ENCODE measurements around the gene PRR5L.
"Not testable (repeated sequence)": the region's sequence is repeated elsewhere in the genome, so short reads cannot be mapped to it uniquely, and the experiment has no call there.

Gene PRR5L

DNA sequence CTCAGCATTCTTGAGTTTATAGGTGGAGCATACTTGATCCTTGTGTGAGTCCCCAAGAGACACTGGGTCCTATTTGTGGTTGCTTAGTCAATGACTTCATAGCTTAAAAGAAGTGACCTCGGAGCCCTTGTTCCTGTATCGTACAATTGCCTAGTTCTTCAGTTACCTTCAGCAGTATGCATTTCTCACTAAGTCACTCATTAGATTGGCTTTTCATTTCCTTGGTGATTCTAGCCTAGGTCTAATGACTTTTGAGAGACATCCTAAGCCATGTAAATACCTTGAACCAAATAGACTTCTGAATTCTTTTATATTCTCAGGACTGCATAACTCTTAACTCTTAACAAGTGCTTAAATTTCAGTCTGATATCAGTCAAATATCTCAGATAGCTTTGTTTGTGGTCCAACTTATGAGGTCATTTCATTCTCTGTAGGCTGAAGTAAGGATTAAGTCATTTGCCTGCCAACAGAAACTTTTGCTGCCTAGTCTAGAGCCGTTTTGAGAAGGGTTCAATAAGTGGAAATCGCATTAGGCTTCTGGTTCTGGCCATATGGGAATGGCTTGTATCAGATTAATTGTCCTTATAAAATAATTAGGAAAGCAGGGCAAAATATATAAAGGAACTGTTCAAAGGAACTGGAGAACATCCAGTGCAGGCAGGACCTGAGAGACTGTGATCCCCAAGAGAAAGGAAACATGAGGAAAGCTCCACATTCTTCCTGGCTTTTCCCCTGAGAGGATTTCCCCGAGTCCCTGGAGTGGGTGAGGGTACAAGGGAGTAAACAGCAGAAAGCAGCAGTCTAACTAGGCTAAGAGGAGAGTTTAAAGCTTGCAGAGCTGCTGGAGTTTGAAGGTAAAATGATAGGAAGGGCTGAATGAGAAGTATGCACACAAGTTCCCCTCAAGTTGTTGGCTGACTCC lies 174.1 kb downstream of the PRR5L start:
- DNase-seq: no peak

DNA sequence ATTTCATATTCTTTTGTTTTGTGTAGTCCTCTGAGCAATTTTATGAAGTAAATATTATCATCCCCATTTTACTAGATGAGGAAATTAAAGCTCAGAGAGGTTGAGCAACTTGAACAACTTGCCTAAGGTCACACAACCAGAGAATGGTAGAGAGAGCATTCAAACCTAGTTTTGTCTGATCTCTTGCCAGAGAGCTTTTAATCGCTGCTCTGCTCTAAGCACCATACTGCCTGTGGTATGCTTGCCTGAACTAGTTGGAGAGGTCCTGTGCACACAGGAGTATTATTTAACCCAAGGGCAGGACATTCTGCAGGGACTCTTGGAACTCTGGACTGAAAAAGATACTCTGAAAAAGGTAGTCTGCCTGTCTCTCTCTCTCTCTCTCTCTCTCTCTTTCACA lies 175.5 kb downstream of the PRR5L start:
- no peak for DNase-seq

DNA sequence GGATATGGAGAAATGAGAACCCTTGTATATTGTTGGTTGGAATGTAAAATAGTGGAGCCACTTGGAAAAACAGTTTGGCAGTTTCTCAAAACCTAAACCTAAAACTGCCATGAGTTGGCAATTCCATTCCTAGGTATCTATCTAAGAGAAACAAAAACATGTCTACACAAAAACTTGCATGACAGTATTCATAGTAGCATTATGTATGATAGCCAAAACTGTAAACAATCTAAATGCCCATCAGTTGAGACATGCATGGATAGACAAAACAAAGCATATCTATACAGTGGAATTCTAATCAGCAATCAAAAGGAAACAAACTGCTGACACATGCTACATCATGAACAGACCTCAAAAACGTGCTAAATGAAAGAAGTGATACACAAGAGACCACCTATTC lies 179.1 kb downstream of the PRR5L start:
- no peak for DNase-seq

DNA sequence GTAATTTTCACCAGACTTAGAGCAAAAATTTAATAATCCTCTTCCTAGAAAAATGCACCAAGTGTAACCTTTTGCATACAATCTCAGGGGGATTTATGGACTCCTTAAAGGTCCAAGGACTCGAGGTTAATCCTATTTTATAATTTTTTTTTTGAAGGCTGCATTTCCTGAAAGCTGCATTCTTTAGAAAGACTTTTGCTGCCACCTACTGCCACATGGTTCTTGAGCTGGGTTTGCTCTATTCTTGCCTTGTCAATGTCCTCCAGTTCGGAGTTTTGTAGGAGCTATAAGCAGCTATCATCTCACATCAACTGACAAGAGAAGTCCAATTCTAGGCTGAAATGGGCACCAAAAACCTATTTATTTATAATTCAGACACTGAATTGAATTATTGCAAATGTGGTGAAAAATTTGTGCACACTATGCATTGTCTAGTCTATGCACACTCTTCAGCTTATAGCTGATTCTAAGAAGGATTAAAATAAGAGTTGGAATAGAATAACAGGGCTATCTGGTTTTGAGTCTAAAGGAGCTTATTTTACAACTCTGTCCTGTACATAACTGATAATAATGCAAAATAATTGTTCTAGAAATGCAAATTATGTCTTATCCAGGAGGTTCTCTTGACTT lies 182.7 kb downstream of the PRR5L start:
- no peak for DNase-seq

DNA sequence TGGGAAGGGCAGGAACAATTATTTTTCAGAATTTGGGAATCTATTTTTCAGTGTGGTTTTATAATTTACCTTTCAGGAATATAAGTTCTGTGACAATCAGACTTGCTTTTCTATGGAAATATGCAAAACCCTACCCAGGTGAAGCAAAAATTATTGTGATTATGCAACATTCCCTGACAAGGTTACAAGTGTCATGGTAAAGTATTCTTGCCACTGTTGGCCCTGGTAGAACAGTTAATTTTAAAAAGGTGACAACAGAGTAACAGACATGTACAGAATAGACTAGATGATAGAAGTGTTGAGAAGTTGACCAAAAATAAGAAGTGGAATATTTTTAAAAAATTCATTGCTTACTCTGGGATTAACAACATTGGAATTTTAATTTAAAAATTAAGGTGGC lies 184.7 kb downstream of the PRR5L start:
- no peak for DNase-seq

DNA sequence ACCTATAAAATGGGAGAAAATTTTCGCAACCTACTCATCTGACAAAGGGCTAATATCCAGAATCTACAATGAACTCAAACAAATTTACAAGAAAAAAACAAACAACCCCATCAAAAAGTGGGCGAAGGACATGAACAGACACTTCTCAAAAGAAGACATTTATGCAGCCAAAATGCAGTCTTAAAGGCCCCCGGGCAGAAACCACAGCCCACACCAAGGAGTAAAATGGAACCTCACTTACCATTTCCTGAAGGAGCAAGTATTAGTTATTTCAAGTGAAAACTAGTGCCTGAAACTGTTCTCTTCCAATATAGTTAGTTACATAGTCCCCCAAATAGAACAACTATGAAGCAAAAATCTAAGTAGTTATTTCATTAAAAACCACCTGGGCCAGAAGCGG lies 187.0 kb downstream of the PRR5L start:
- not testable (repeated sequence) for DNase-seq

DNA sequence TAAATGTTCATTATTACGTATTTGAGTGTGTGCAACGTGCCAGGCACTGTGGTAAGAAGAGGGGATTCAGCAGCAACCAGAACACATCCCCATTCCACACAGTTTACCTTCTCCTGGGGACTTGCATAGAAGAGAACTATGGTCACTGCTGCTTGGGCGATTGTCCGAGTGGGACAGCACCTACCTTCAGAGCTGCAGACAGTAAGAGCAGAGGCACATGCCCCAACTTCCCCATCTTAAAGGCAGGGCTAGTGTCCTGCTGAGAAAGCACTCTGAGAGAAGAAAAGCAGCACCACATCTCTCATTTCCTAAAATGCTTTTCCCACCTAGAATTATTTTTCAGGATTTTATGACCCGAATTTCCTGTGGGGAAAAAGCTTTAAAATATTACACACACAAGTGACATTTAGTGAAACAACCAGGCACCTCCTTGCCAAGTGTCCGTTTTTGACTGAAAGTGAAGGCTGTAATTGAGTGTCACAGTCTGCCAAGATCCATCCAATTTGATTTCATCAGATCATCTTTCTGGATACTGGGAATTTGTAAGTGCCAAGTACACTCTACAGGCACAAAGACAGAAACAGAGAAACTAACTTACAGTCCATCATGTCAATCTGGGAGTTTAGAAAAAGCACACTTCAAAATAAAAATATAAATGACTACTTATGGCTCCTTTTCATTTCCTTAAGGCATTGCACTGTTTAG lies 189.4 kb downstream of the PRR5L start:
- no peak for DNase-seq

DNA sequence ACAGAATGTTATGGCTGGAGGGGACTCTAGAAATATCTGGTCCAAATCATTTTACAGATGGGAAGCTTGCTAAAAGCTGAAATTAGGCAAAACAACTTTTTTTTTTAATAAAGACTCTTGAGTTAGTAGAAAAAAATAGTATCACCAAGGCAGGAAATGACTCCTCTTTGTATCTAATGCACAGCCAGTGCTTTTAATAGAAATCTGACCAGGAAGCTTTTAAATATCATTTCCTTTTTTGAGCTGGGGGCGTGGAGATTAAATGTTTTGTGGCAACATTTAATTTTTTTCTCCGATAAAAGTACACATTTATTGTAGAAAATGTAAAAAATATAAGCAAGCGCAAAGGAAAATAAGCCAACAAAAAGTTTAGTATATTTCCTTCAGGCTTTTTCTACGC lies 191.5 kb downstream of the PRR5L start:
- DNase-seq: no peak

DNA sequence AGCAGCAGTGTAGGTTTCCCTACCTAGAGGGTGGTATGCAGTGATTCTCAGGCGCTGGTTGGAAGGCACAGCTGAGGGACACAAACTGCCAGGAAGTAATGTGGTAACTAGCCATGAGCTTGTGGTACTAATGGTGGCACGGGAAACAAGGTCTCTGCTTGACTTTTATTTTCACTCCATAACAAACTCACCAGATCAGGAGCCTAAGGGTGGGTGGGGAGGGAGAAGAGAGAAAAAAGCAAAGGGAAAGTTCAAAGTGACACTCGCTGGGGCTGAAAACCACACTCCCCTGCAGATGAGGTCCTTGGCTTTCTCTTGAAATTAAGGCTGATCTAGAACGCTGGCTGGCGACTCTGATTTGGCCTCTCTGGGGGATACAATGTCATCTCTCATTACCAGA lies 192.0 kb downstream of the PRR5L start:
- no peak for DNase-seq

DNA sequence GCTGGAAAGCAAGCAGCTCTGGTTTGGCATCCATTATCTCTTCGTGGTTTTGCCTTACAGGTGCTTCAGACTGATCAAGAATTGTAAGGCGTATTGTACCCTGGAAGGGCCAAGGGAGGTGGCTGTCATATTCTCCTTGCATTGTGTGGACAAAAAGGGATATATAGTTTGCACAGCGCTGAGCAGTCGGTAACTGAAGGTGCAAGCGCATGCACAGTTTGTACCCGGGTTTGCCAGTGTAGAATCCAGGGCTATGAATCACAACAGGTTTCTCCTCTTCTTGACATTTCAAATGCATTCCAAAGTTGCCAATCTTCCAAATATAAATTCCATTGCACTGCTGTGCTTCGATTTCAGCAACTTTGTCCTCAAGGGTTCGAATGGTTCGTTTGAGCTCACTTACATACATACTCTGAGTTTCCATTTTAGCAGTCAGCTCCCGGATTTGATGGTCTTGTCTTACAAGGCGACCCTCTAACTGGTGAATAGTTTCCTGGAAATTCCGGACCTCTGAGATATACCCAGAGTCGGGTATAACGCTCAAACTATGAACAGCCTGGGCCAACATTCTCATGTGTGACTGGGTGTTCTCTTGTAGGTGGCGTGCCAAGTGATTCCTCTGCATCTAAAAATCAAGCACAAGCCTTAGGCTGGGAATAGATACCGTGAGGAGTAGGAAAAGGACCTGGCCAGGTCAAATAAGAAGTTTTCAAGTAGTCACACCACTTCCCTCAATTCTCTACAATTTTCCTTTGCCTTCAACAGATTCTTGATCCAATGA lies 194.1 kb downstream of the PRR5L start:
- DNase-seq: no peak

DNA sequence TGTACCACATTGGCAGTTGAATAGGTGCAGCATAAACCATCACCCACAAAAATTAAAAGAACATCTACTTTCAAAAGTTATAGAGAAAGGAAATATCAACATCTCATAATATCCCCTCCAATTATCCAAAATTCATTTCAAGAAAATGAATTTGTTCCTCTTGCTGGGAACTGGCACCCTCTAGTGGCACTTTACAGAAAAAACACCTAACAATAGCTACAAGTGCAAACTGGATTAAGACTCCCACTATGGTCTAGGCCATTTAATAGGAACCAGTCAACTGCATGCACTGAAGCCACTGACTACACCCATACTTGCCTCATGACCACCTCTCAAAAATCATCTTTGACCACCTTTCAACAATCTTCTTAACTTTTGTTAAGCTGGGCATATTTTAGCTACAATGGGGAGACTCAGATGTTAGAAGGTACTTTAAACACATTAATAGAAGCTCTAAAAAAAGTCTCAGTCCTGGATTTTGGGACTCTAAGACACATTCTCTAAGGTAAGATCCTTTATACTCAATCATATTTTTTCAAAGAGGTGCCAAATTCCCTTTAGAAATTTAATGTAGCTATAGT lies 196.7 kb downstream of the PRR5L start:
- DNase-seq: no peak

DNA sequence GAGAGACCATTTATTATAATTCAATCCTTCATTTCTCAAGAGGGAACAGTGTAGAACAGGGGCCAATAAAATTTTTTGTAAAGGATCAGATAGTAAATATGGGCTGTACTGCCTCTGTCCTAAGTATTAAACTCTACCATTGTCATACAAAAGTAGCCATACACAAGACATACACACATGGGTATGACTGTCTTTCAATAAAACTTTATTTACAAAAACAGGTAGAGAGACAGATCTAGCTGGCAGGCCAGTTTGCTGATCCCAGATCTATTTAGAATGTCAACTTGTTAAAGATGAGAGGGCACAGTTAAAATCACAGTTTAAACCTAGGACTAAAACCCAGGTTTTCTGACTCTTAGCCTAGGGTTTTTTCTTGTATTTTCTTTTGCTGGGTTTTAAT lies 197.2 kb downstream of the PRR5L start:
- DNase-seq: no peak

DNA sequence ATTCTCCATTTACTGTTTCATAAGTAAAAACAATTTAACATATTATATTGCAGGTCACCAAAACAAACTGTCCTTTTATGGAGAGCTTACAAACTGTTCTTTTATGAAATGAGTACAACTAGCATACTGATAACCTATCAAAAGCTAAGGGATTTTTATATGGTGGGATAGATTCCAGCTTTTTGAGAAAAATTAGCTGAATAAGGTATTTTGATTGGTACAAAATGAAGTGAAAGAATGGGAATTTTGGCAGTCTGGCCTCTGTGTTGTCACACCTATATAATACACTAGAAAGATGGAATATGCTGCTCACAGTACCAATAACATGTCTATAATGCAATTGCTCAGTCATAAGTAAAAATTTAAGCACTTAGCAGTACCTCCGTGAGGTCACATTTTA lies 202.6 kb downstream of the PRR5L start:
- DNase-seq: no peak

DNA sequence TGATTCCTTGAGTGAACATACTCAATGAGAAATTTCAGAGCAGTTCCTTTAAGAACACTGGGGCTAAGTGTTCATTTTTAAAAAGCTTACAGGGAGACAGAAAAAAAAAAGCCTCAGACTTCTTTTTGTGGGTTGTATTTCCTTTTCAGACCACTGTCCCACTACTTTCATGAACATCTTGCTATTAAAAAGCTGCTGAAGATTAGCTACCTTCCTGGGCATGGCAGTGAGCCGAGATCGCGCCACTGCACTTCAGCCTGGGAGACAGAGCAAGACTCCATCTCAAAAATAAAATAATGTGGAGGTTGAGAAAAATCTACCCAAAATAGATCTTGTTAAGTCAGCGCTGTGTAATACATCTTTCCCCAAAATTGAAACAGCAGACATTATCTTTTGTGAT lies 203.2 kb downstream of the PRR5L start:
- no peak for DNase-seq

DNA sequence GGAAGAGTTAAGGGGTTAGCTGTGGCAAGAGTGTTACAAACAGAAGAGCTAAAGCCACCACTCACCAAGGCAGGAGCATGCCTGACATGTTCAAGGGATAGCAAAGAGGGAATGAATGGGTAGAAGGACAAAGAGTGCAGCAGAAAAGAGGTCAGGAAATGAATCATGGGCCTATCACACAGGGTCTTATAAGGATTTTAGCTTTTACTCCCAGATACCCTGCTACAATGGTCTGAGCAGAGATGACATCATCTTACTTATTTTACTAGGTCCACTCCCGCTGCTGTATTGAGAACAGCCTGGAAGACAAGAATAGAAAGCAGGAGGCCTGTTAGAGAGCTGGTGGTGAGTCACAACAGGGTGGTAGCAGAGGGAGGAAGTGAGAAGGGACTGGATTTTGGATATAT lies 204.2 kb downstream of the PRR5L start:
- DNase-seq: no peak

DNA sequence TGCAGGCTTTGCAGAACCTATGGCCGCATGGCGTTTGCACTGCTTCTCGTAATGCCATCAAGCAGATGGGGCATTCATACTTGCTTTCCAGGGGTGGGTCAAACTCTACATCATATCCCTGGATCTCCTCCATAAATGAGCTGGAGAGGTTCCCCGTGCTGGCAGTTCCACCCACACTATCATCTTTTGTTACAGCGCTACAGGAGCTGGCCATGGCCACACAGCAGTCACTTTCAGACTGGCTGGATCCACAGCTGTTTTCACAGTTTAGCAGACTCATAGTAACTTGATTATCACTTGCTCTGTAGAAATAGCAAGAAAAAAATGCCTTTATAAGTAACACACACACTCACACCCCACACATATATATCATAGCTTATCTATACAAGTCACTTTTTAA lies 205.1 kb downstream of the PRR5L start:
- DNase-seq: no peak

DNA sequence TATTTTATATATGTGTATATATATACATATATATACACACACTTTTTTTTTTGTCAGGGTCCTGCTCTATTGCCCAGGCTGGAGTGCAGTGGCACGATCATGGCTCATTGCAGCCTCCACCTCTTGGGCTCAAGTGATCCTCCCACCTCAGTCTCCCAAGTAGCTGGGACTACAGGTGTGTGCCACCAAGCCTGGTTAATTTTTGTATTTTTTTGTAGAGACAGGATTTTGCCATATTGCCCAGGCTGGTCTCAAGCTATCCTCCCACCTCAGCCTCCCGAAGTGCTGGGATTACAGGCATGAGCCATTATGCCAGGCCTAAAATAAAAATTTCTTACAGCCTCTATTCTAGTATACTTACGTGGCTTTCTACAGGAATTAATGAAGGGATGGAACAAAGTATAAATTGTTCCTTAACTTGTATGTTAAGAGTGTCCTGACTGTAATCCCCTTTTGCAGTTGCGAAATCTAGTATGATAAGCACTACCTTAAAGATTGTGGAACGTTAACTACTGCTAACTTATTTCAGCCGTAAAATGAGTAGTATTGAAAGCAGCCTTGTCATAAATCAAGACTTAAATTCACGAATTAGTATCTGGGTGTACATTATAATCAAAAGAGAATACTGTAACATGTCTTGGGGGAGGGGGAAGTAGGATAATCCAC lies 211.9 kb downstream of the PRR5L start:
- no peak for DNase-seq

DNA sequence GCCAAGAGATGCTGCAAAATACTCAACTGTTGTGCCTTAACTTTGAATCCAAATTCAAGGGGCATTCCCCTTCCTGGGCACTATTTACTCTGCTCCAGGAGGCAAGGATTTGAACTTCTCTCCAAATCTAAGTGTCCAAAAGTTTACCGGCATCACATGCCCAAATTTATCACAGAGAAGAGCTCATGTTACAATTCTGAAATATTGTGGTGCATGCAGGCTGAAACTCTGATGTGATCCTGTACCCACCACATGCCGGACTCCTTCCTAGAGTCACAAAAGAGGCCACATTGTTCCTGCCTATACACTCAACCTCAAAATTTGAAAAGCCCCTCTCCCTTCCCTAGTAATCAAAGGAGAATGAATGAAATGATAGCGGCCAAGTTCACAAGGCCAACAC lies 212.7 kb downstream of the PRR5L start:
- no peak for DNase-seq

DNA sequence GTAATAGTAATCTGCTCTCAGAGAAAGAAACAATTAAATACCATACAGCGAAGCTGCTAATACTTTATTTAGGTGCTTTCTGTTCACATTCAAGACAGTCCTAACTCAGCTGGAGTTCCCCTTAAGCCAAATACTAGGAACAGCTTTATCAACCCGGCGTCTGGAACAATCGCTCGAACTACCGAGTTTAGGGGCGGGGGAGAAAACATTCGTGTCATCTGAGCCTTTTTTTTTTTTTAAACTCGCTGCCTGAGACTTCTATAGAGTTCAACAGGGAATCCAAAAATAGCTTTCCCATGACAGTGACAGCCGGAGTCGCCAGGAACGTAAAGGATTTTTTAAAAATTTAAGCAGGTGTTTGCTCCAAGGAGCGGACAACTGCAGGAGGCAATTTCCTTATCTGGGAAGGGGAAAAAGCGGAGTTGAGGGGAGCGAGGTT lies 213.1 kb downstream of the PRR5L start:
- peak; percentile 26 for DNase-seq

DNA sequence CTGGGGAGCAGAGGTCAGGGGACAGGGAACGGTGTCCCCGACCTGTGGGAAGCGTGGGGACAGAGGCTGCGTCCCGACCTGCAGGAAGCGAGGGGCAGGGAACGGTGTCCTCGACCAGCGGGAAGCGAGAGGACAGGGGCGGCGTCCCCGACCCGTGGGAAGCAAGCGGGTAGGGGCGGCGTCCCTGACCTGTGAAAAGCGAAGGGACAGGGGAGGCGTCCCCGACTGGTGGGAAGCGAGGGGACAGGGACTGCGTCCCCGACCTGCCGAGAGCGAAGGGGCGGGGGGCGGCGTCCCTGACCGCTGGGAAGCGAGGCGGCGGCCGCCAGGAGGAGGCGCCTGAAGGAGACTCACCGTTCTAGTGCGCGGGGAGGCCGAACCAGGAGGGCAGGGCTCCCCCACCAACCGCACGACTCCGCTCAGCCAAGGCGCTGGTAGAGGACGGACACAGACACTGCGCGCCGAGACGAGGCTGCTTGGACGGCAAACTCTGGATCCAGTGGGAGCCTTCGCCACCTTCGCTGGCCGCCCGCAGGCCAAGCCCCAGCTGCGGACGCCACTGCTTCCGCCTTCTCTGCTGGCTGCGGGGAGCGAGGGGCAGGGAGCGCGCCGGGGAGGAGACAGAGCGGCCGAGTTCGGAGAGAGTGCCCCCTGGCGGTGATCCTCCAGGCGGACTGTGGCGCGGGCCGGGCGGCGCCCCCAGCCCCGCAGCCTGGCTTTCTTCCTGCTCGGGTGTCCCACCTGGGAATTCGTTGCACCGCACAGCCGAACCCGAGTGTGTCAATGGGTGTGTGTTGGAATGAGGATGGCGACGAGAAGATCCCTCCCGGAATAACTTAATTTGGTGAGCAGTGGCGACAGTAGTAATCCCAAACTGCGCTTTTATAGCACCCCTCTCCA lies 213.9 kb downstream of the PRR5L start, which contains the start of gene TRAF6:
TRAF6 (minus strand) TSS at position 579 of the 900 bp plus-strand sequence. CDS start 8,757 bp downstream, outside the sequence.
- DNase-seq: peak; percentile 91

DNA sequence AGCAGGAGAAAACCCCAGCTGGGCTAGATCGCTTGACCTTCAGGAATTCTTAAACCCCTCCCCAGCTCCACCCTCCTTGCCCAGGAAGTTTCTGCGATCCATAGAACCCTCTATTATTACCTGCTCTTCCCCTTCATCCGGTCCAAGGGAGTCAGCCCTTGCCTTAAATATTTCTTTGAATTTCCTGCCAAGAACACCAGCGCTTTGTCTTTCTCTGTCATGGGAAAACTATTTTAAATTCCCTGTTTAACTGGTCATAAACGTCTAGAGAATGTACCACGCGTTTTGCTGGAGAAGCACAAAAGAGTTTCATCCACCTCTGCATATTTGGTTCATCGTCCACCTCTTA lies 214.5 kb downstream of the PRR5L start:
- no peak for DNase-seq

All from activated CD8-positive, alpha-beta memory T cell treated with anti-CD3 and anti-CD28 coated beads, Interleukin-2, amount 50 U/mL, for 4 hours (primary cell).